Measurements from ENCODE around the gene CTSC.

DNA sequence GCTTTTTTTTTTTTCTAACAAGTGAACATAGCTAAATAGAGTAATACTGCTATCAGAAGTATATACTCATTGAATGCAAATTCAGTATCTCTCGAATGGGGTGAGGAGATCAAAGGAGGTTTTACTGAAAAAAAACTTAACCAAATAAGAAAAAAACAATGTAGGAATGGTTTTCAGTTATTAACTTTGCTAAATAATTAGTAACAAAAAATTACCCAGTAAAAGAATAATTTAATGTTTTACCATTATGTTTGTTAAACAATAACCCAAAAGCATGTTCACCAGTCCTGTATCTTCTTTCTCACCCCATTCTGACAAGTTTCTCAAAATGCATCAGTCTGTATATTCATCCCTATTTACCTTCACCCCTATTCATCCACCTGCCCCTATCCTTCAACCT, 22.6 kb upstream of the CTSC start:
- TF ChIP-seq, protein P1, sequence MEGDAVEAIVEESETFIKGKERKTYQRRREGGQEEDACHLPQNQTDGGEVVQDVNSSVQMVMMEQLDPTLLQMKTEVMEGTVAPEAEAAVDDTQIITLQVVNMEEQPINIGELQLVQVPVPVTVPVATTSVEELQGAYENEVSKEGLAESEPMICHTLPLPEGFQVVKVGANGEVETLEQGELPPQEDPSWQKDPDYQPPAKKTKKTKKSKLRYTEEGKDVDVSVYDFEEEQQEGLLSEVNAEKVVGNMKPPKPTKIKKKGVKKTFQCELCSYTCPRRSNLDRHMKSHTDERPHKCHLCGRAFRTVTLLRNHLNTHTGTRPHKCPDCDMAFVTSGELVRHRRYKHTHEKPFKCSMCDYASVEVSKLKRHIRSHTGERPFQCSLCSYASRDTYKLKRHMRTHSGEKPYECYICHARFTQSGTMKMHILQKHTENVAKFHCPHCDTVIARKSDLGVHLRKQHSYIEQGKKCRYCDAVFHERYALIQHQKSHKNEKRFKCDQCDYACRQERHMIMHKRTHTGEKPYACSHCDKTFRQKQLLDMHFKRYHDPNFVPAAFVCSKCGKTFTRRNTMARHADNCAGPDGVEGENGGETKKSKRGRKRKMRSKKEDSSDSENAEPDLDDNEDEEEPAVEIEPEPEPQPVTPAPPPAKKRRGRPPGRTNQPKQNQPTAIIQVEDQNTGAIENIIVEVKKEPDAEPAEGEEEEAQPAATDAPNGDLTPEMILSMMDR (IDR thresholded peaks at IDR 0.05) = no peak
- TF ChIP-seq POLR2AphosphoS5 (IDR thresholded peaks at IDR 0.05) (no peak), POLR2A (IDR thresholded peaks at IDR 0.05) (no peak)
